ENCODE data around the gene NPAT. TPM values are rescaled to one million over a fixed set of nuclear protein-coding genes. Genes with fewer than 3 reads are reported as not detected.
"Not testable (repeated sequence)": the region's sequence is repeated elsewhere in the genome, so short reads cannot be mapped to it uniquely, and the experiment has no call there.

Gene NPAT
- total RNA-seq, 1 donor from 2014 or later: 8.4 TPM

- not testable (repeated sequence) for H3K4me1 ChIP-seq (ENCODE audit: control insufficient read depth in 3 of 3, insufficient read depth in 3 of 3, low read length in 3 of 3); H3K4me3 ChIP-seq (ENCODE audit: low read length in 3 of 3); H3K9ac ChIP-seq (ENCODE audit: low read depth in 1 of 3, low read length in 3 of 3); H3K27ac ChIP-seq (ENCODE audit: low read depth, low read length); H3K27me3 ChIP-seq (ENCODE audit: control insufficient read depth in 3 of 3, insufficient read depth in 3 of 3, low read length in 3 of 3); H3K9me3 ChIP-seq (ENCODE audit: control insufficient read depth in 3 of 3, low read length in 3 of 3)
- peaks cover 18 to 31% (median 25%) of the 10 kb centered on the region in 3 donors for H3K36me3 ChIP-seq (ENCODE audit: control insufficient read depth in 3 of 3, insufficient read depth in 3 of 3, low read length in 3 of 3)
These were observed 89.4 kb downstream of the NPAT start for GRCh38 chr11:108132993-108133538.

GRCh38 chr11:108131993-108132392, 90.4 kb downstream of the NPAT start:
- H3K9me3 ChIP-seq (ENCODE audit: control insufficient read depth in 3 of 3, low read length in 3 of 3): no peaks in the 10 kb centered on the region
- H3K27me3 ChIP-seq (ENCODE audit: control insufficient read depth in 3 of 3, insufficient read depth in 3 of 3, low read length in 3 of 3): no peaks in the 10 kb centered on the region
- H3K4me3 ChIP-seq (ENCODE audit: low read length in 3 of 3): no peak overlapping the region
- peaks cover 14 to 32% (median 25%) of the 10 kb centered on the region in 3 donors for H3K36me3 ChIP-seq (ENCODE audit: control insufficient read depth in 3 of 3, insufficient read depth in 3 of 3, low read length in 3 of 3)
- H3K27ac ChIP-seq (ENCODE audit: low read depth, low read length): no peak overlapping the region
- H3K9ac ChIP-seq (ENCODE audit: low read depth in 1 of 3, low read length in 3 of 3): peak overlapping the region in 1 of 3 donors; percentile 12
- peaks cover 0 to 16% (median 14%) of the 10 kb centered on the region in 3 donors for H3K4me1 ChIP-seq (ENCODE audit: control insufficient read depth in 3 of 3, insufficient read depth in 3 of 3, low read length in 3 of 3)

GRCh38 chr11:108128772-108129171, 93.7 kb downstream of the NPAT start:
- Histone ChIP-seq H3K4me1 (ENCODE audit: control insufficient read depth in 3 of 3, insufficient read depth in 3 of 3, low read length in 3 of 3) (peaks cover 12 to 26% (median 22%) of the 10 kb centered on the region in 3 donors), H3K4me3 (ENCODE audit: low read length in 3 of 3) (no peak overlapping the region), H3K27ac (ENCODE audit: low read depth, low read length) (no peak overlapping the region), H3K9me3 (ENCODE audit: control insufficient read depth in 3 of 3, low read length in 3 of 3) (no peaks in the 10 kb centered on the region), H3K27me3 (ENCODE audit: control insufficient read depth in 3 of 3, insufficient read depth in 3 of 3, low read length in 3 of 3) (no peaks in the 10 kb centered on the region), H3K9ac (ENCODE audit: low read depth in 1 of 3, low read length in 3 of 3) (no peak overlapping the region), H3K36me3 (ENCODE audit: control insufficient read depth in 3 of 3, insufficient read depth in 3 of 3, low read length in 3 of 3) (peaks cover 4 to 18% (median 16%) of the 10 kb centered on the region in 3 donors)

GRCh38 chr11:108125096-108125495, 97.3 kb downstream of the NPAT start:
- H3K36me3 ChIP-seq (ENCODE audit: control insufficient read depth in 3 of 3, insufficient read depth in 3 of 3, low read length in 3 of 3): peaks cover 0 to 8% (median 8%) of the 10 kb centered on the region in 3 donors
- H3K4me1 ChIP-seq (ENCODE audit: control insufficient read depth in 3 of 3, insufficient read depth in 3 of 3, low read length in 3 of 3): peaks cover 28 to 42% (median 31%) of the 10 kb centered on the region in 3 donors
- no peaks in the 10 kb centered on the region for H3K27me3 ChIP-seq (ENCODE audit: control insufficient read depth in 3 of 3, insufficient read depth in 3 of 3, low read length in 3 of 3)
- no peak overlapping the region for H3K9ac ChIP-seq (ENCODE audit: low read depth in 1 of 3, low read length in 3 of 3)
- no peaks in the 10 kb centered on the region for H3K9me3 ChIP-seq (ENCODE audit: control insufficient read depth in 3 of 3, low read length in 3 of 3)
- H3K4me3 ChIP-seq (ENCODE audit: low read length in 3 of 3): no peak overlapping the region
- no peak overlapping the region for H3K27ac ChIP-seq (ENCODE audit: low read depth, low read length)

- peaks cover 0 to 4% (median 0%) of the 10 kb centered on the region in 3 donors for H3K36me3 ChIP-seq (ENCODE audit: control insufficient read depth in 3 of 3, insufficient read depth in 3 of 3, low read length in 3 of 3)
- peak overlapping the region; percentile 95 for H3K27ac ChIP-seq (ENCODE audit: low read depth, low read length)
- no peaks in the 10 kb centered on the region for H3K27me3 ChIP-seq (ENCODE audit: control insufficient read depth in 3 of 3, insufficient read depth in 3 of 3, low read length in 3 of 3)
- H3K4me1 ChIP-seq (ENCODE audit: control insufficient read depth in 3 of 3, insufficient read depth in 3 of 3, low read length in 3 of 3): peaks cover 26 to 35% (median 28%) of the 10 kb centered on the region in 3 donors
- peak overlapping the region; percentile 81 to 88 (median 85) for H3K4me3 ChIP-seq (ENCODE audit: low read length in 3 of 3)
- H3K9ac ChIP-seq (ENCODE audit: low read depth in 1 of 3, low read length in 3 of 3): peak overlapping the region; percentile 90 to 99 (median 93)
- no peaks in the 10 kb centered on the region for H3K9me3 ChIP-seq (ENCODE audit: control insufficient read depth in 3 of 3, low read length in 3 of 3)
These were observed 100.2 kb downstream of the NPAT start for GRCh38 chr11:108122166-108122628.

GRCh38 chr11:108121274-108122155, 100.9 kb downstream of the NPAT start, which contains the start of gene ACAT1:
TSS of gene ACAT1 (plus strand) at chr11:108121567. CDS start at chr11:108121607, 40 bp downstream.
- H3K27me3 ChIP-seq (ENCODE audit: control insufficient read depth in 3 of 3, insufficient read depth in 3 of 3, low read length in 3 of 3): no peaks in the 10 kb centered on the region
- H3K4me1 ChIP-seq (ENCODE audit: control insufficient read depth in 3 of 3, insufficient read depth in 3 of 3, low read length in 3 of 3): peaks cover 26 to 34% (median 28%) of the 10 kb centered on the region in 3 donors
- peak within 1 kb of the TSS; percentile 95 for H3K27ac ChIP-seq (ENCODE audit: low read depth, low read length)
- peaks cover 0 to 4% (median 0%) of the 10 kb centered on the region in 3 donors for H3K36me3 ChIP-seq (ENCODE audit: control insufficient read depth in 3 of 3, insufficient read depth in 3 of 3, low read length in 3 of 3)
- peak within 1 kb of the TSS; percentile 81 to 88 (median 85) for H3K4me3 ChIP-seq (ENCODE audit: low read length in 3 of 3)
- H3K9ac ChIP-seq (ENCODE audit: low read depth in 1 of 3, low read length in 3 of 3): peak within 1 kb of the TSS; percentile 90 to 99 (median 93)
- H3K9me3 ChIP-seq (ENCODE audit: control insufficient read depth in 3 of 3, low read length in 3 of 3): no peaks in the 10 kb centered on the region

- not testable (repeated sequence) for H3K27me3 ChIP-seq (ENCODE audit: control insufficient read depth in 3 of 3, insufficient read depth in 3 of 3, low read length in 3 of 3); H3K36me3 ChIP-seq (ENCODE audit: control insufficient read depth in 3 of 3, insufficient read depth in 3 of 3, low read length in 3 of 3); H3K9me3 ChIP-seq (ENCODE audit: control insufficient read depth in 3 of 3, low read length in 3 of 3)
- Histone ChIP-seq H3K4me3 (ENCODE audit: low read length in 3 of 3) (peak overlapping the region; percentile 81 to 88 (median 85)), H3K4me1 (ENCODE audit: control insufficient read depth in 3 of 3, insufficient read depth in 3 of 3, low read length in 3 of 3) (peaks cover 30 to 36% (median 31%) of the 10 kb centered on the region in 3 donors), H3K27ac (ENCODE audit: low read depth, low read length) (peak overlapping the region; percentile 95), H3K9ac (ENCODE audit: low read depth in 1 of 3, low read length in 3 of 3) (peak overlapping the region; percentile 72 to 99 (median 90))
These were observed 101.5 kb downstream of the NPAT start for GRCh38 chr11:108120936-108121273.

GRCh38 chr11:108117746-108118371, 104.6 kb downstream of the NPAT start:
- Histone ChIP-seq H3K27ac (ENCODE audit: low read depth, low read length) (no peak overlapping the region), H3K36me3 (ENCODE audit: control insufficient read depth in 3 of 3, insufficient read depth in 3 of 3, low read length in 3 of 3) (no peaks in the 10 kb centered on the region), H3K27me3 (ENCODE audit: control insufficient read depth in 3 of 3, insufficient read depth in 3 of 3, low read length in 3 of 3) (no peaks in the 10 kb centered on the region), H3K9ac (ENCODE audit: low read depth in 1 of 3, low read length in 3 of 3) (no peak overlapping the region), H3K4me1 (ENCODE audit: control insufficient read depth in 3 of 3, insufficient read depth in 3 of 3, low read length in 3 of 3) (peaks cover 20 to 30% (median 24%) of the 10 kb centered on the region in 3 donors), H3K4me3 (ENCODE audit: low read length in 3 of 3) (no peak overlapping the region), H3K9me3 (ENCODE audit: control insufficient read depth in 3 of 3, low read length in 3 of 3) (no peaks in the 10 kb centered on the region)

GRCh38 chr11:108115500-108116140, 106.8 kb downstream of the NPAT start:
- H3K4me3 ChIP-seq (ENCODE audit: low read length in 3 of 3): peak overlapping the region in 1 of 3 donors; percentile 5
- H3K4me1 ChIP-seq (ENCODE audit: control insufficient read depth in 3 of 3, insufficient read depth in 3 of 3, low read length in 3 of 3): peaks cover 14 to 20% (median 16%) of the 10 kb centered on the region in 3 donors
- H3K27ac ChIP-seq (ENCODE audit: low read depth, low read length): peak overlapping the region; percentile 85
- H3K27me3 ChIP-seq (ENCODE audit: control insufficient read depth in 3 of 3, insufficient read depth in 3 of 3, low read length in 3 of 3): no peaks in the 10 kb centered on the region
- H3K9ac ChIP-seq (ENCODE audit: low read depth in 1 of 3, low read length in 3 of 3): peak overlapping the region; percentile 27 to 47 (median 34)
- no peaks in the 10 kb centered on the region for H3K9me3 ChIP-seq (ENCODE audit: control insufficient read depth in 3 of 3, low read length in 3 of 3)
- H3K36me3 ChIP-seq (ENCODE audit: control insufficient read depth in 3 of 3, insufficient read depth in 3 of 3, low read length in 3 of 3): no peaks in the 10 kb centered on the region
